Muscle layer of duodenum (tissue), 2 donors: Measurements from ENCODE around the gene PDZD8.

Experiments used
- H3K27ac ChIP-seq: one replicate; pipeline ENCODE4 v1.7.0; 2013; ENCODE audit warnings: mild to moderate bottlenecking, low read length
- H3K27me3 ChIP-seq: one replicate; pipeline ENCODE4 v1.7.0; 2013; ENCODE audit warnings: low read depth, mild to moderate bottlenecking, control low read depth, low read length
- H3K36me3 ChIP-seq, 2 donors: one replicate each; pipeline ENCODE4 v1.7.0; 2013; ENCODE audit warnings: low read length in 2 of 2, control low read depth in 1 of 2, mild to moderate bottlenecking in 1 of 2; ENCODE audit not compliant: insufficient read depth in 2 of 2, control insufficient read depth in 1 of 2
- H3K4me1 ChIP-seq, 2 donors: one replicate each; pipeline ENCODE4 v1.7.0; 2013; ENCODE audit warnings: low read length in 2 of 2, mild to moderate bottlenecking in 2 of 2, control low read depth in 1 of 2, moderate library complexity in 1 of 2; ENCODE audit not compliant: insufficient read depth in 2 of 2, control insufficient read depth in 1 of 2
- H3K4me3 ChIP-seq, 2 donors: one replicate each; pipeline ENCODE4 v1.7.0; 2013; ENCODE audit warnings: low read length in 2 of 2, low read depth in 1 of 2, mild to moderate bottlenecking in 1 of 2
- H3K9me3 ChIP-seq, 2 donors: one replicate each; pipeline ENCODE4 v1.7.0; 2013; ENCODE audit warnings: low read length in 2 of 2, control low read depth in 1 of 2, mild to moderate bottlenecking in 1 of 2; ENCODE audit not compliant: control insufficient read depth in 1 of 2
- donor health status: healthy.

Gene PDZD8

GRCh38 chr10:117386805-117387204 lies 11.6 kb upstream of the PDZD8 start:
- Histone ChIP-seq H3K27me3 (no peaks in the 10 kb centered on the region), H3K9me3 (no peaks in the 10 kb centered on the region), H3K4me1 (no peaks in the 10 kb centered on the region)

GRCh38 chr10:117382861-117383260 lies 7.6 kb upstream of the PDZD8 start:
- no peak overlapping the region for H3K4me3 ChIP-seq
- H3K9me3 ChIP-seq: no peaks in the 10 kb centered on the region
- H3K27ac ChIP-seq: no peak overlapping the region
- H3K36me3 ChIP-seq: no peaks in the 10 kb centered on the region
- H3K4me1 ChIP-seq: no peaks in the 10 kb centered on the region
- no peaks in the 10 kb centered on the region for H3K27me3 ChIP-seq

More at GRCh38 chr10:117386805-117387204, 11.6 kb upstream of the PDZD8 start:
- no peaks in the 10 kb centered on the region for H3K36me3 ChIP-seq
- H3K27ac ChIP-seq: no peak overlapping the region
- H3K4me3 ChIP-seq: no peak overlapping the region

- H3K27me3 ChIP-seq: no peaks in the 10 kb centered on the region
- peak overlapping the region; percentile 92 to 93 for H3K4me3 ChIP-seq
- H3K4me1 ChIP-seq: peaks cover 0 to 9% of the 10 kb centered on the region in 2 donors
These were observed 507 bp downstream of the PDZD8 start for GRCh38 chr10:117374506-117375359.

GRCh38 chr10:117373823-117374505 lies 1.3 kb downstream of the PDZD8 start:
- no peaks in the 10 kb centered on the region for H3K27me3 ChIP-seq
- peaks cover 0 to 9% of the 10 kb centered on the region in 2 donors for H3K4me1 ChIP-seq
- H3K4me3 ChIP-seq: peak overlapping the region; percentile 92 to 93
- no peaks in the 10 kb centered on the region for H3K36me3 ChIP-seq
- no peaks in the 10 kb centered on the region for H3K9me3 ChIP-seq
- H3K27ac ChIP-seq: peak overlapping the region; percentile 80

More at GRCh38 chr10:117374506-117375359, 507 bp downstream of the PDZD8 start:
- H3K9me3 ChIP-seq: no peaks in the 10 kb centered on the region
- H3K27ac ChIP-seq: peak overlapping the region; percentile 80
- no peaks in the 10 kb centered on the region for H3K36me3 ChIP-seq

GRCh38 chr10:117370205-117370604 lies 5.0 kb downstream of the PDZD8 start:
- H3K27ac ChIP-seq: peak overlapping the region; percentile 11
- H3K36me3 ChIP-seq: no peaks in the 10 kb centered on the region
- no peaks in the 10 kb centered on the region for H3K9me3 ChIP-seq
- no peak overlapping the region for H3K4me3 ChIP-seq
- H3K27me3 ChIP-seq: no peaks in the 10 kb centered on the region
- H3K4me1 ChIP-seq: peaks cover 0 to 9% of the 10 kb centered on the region in 2 donors

GRCh38 chr10:117367718-117368117 lies 7.5 kb downstream of the PDZD8 start:
- no peaks in the 10 kb centered on the region for H3K9me3 ChIP-seq
- no peak overlapping the region for H3K27ac ChIP-seq
- H3K4me3 ChIP-seq: no peak overlapping the region
- H3K4me1 ChIP-seq: peaks cover 3 to 8% of the 10 kb centered on the region in 2 donors
- no peaks in the 10 kb centered on the region for H3K36me3 ChIP-seq
- no peaks in the 10 kb centered on the region for H3K27me3 ChIP-seq

GRCh38 chr10:117366741-117367140 lies 8.5 kb downstream of the PDZD8 start:
- Histone ChIP-seq H3K4me3 (no peak overlapping the region), H3K9me3 (no peaks in the 10 kb centered on the region), H3K27me3 (no peaks in the 10 kb centered on the region), H3K4me1 (peaks cover 10 to 16% of the 10 kb centered on the region in 2 donors), H3K27ac (peak overlapping the region; percentile 59), H3K36me3 (no peaks in the 10 kb centered on the region)

- Histone ChIP-seq H3K4me1 (peaks cover 16 to 19% of the 10 kb centered on the region in 2 donors), H3K4me3 (no peak overlapping the region), H3K27ac (peak overlapping the region; percentile 59), H3K9me3 (no peaks in the 10 kb centered on the region), H3K27me3 (no peaks in the 10 kb centered on the region), H3K36me3 (no peaks in the 10 kb centered on the region)
These were observed 9.6 kb downstream of the PDZD8 start for GRCh38 chr10:117365612-117366011.

GRCh38 chr10:117364110-117364960 lies 10.9 kb downstream of the PDZD8 start:
- Histone ChIP-seq H3K36me3 (no peaks in the 10 kb centered on the region), H3K27ac (no peak overlapping the region), H3K9me3 (no peaks in the 10 kb centered on the region), H3K4me1 (peaks cover 16 to 19% of the 10 kb centered on the region in 2 donors), H3K27me3 (no peaks in the 10 kb centered on the region), H3K4me3 (peak overlapping the region in 1 of 2 donors; percentile 4)

- no peaks in the 10 kb centered on the region for H3K27me3 ChIP-seq
- no peak overlapping the region for H3K27ac ChIP-seq
- H3K36me3 ChIP-seq: no peaks in the 10 kb centered on the region
- H3K9me3 ChIP-seq: no peaks in the 10 kb centered on the region
- H3K4me1 ChIP-seq: peaks cover 16 to 19% of the 10 kb centered on the region in 2 donors
- H3K4me3 ChIP-seq: no peak overlapping the region
These were observed 12.2 kb downstream of the PDZD8 start for GRCh38 chr10:117363028-117363427.

- Histone ChIP-seq H3K4me3 (no peak overlapping the region), H3K27ac (no peak overlapping the region), H3K36me3 (no peaks in the 10 kb centered on the region), H3K4me1 (peaks cover 16 to 19% of the 10 kb centered on the region in 2 donors), H3K9me3 (no peaks in the 10 kb centered on the region), H3K27me3 (no peaks in the 10 kb centered on the region)
These were observed 12.9 kb downstream of the PDZD8 start for GRCh38 chr10:117362313-117362712.
